ENCODE results near the gene EIPR1.

The EIPR1 gene

DNA sequence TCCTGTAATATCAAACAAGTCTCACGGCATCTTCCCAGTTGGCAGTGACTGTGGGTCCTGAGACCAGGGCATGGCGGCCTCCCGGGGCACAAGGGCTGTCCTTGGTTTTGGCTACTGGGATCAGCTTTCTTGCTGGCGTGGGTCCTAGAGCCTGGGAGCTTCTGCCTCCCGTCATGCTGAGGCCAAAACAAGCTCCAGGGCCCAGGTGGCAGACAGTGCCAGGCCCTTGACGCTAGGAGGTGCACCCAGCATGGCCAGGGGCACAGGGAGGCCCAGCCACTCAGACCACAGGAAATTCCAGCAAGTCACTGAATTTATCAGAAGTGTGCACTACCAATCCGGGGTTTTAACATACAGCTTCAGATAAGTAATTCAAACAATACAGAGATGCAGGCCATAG is 184.7 kb downstream of the EIPR1 start:
- Histone ChIP-seq H3K36me3 (ENCODE audit: low read length) (no peaks in the 10 kb centered on the region), H3K9me2 (replicated peaks; ENCODE audit: insufficient read depth, low read length) (no peaks in the 10 kb centered on the region), H3K9ac (ENCODE audit: low read length) (no peak overlapping the region), H4K20me1 (ENCODE audit: low read depth, low read length) (no peaks in the 10 kb centered on the region), H2AFZ (ENCODE audit: low read depth, low read length, severe bottlenecking) (no peak overlapping the region), H3K4me3 (ENCODE audit: insufficient read depth, low read length, poor library complexity, severe bottlenecking) (no peak overlapping the region), H3K79me2 (ENCODE audit: insufficient read depth, low read length) (no peaks in the 10 kb centered on the region), H3K27me3 (ENCODE audit: low read length) (no peaks in the 10 kb centered on the region), H3K9me3 (ENCODE audit: insufficient read depth, low read length) (no peaks in the 10 kb centered on the region), H3F3A (ENCODE audit: insufficient read depth) (no peaks in the 10 kb centered on the region), H3K27ac (ENCODE audit: low read depth, low read length) (no peak overlapping the region), H3K4me2 (ENCODE audit: low read depth, low read length, poor library complexity, severe bottlenecking) (no peak overlapping the region)
- no peak for TF ChIP-seq EZH2phosphoT487 (conservative IDR thresholded peaks at IDR 0.05; ENCODE audit: low read length)
- TF ChIP-seq, protein P1, sequence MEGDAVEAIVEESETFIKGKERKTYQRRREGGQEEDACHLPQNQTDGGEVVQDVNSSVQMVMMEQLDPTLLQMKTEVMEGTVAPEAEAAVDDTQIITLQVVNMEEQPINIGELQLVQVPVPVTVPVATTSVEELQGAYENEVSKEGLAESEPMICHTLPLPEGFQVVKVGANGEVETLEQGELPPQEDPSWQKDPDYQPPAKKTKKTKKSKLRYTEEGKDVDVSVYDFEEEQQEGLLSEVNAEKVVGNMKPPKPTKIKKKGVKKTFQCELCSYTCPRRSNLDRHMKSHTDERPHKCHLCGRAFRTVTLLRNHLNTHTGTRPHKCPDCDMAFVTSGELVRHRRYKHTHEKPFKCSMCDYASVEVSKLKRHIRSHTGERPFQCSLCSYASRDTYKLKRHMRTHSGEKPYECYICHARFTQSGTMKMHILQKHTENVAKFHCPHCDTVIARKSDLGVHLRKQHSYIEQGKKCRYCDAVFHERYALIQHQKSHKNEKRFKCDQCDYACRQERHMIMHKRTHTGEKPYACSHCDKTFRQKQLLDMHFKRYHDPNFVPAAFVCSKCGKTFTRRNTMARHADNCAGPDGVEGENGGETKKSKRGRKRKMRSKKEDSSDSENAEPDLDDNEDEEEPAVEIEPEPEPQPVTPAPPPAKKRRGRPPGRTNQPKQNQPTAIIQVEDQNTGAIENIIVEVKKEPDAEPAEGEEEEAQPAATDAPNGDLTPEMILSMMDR (IDR thresholded peaks at IDR 0.05; ENCODE audit: insufficient read depth, low read length, poor library complexity, severe bottlenecking), result no peak

DNA sequence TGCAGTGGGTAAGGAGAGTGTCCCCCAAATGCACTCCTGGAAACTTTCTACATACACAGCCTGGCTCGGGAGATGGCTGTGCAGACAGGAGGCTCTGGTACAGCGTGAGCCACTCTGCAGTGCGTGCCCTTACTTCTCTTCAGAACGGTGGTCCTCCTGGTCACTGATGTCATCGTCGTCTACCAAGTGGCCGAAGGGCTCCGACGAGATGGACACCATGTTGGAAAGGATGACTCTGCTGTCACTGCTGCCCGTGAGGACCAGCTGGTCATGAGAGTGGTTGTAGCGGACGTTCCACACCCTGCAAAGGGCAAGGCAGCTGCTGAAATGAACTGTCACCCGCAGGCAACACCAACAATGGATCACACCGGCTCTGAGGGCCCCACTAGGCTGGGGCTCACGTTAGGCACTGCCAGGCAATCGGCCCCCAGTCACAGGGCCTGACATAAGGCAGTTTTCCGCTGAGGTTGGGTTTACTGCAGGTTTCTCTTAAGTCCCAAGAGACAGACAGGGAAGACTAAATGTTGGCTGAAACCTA is 185.3 kb downstream of the EIPR1 start:
- H2AFZ ChIP-seq (ENCODE audit: low read depth, low read length, severe bottlenecking), result no peak overlapping the region
- H3K79me2 ChIP-seq (ENCODE audit: insufficient read depth, low read length), result no peaks in the 10 kb centered on the region
- no peaks in the 10 kb centered on the region for H4K20me1 ChIP-seq (ENCODE audit: low read depth, low read length)
- H3K4me2 ChIP-seq (ENCODE audit: low read depth, low read length, poor library complexity, severe bottlenecking), result no peak overlapping the region
- H3K36me3 ChIP-seq (ENCODE audit: low read length), result no peaks in the 10 kb centered on the region
- no peaks in the 10 kb centered on the region for H3K27me3 ChIP-seq (ENCODE audit: low read length)
- no peak overlapping the region for H3K9ac ChIP-seq (ENCODE audit: low read length)
- no peaks in the 10 kb centered on the region for H3K9me2 ChIP-seq (replicated peaks; ENCODE audit: insufficient read depth, low read length)
- no peaks in the 10 kb centered on the region for H3K9me3 ChIP-seq (ENCODE audit: insufficient read depth, low read length)
- TF ChIP-seq, protein P1 (IDR thresholded peaks at IDR 0.05; ENCODE audit: insufficient read depth, low read length, poor library complexity, severe bottlenecking), result no peak
- no peak for TF ChIP-seq EZH2phosphoT487 (conservative IDR thresholded peaks at IDR 0.05; ENCODE audit: low read length)
- no peak overlapping the region for H3K4me3 ChIP-seq (ENCODE audit: insufficient read depth, low read length, poor library complexity, severe bottlenecking)
- no peak overlapping the region for H3K27ac ChIP-seq (ENCODE audit: low read depth, low read length)
- H3F3A ChIP-seq (ENCODE audit: insufficient read depth), result no peaks in the 10 kb centered on the region

DNA sequence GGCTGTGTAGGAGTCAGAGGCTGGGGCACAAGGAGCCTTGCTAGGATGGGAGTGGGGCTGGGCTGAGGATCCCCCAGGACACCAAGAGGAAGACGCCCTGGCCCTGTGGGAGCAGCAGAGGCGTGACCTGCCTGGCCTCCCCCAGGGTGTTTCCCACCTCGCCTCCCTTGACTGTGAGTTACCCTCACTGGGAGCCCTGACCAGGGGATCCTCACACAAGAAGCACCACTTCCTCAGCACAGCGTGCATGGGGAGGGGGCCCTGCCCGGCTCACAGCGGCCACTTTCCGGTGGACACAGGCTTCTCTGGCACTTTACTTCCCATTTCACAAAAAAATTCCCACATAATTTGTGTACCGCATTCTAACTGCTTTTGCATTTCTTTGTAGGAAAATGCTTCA is 187.7 kb downstream of the EIPR1 start:
- Histone ChIP-seq H3K27ac (ENCODE audit: low read depth, low read length) (no peak overlapping the region), H2AFZ (ENCODE audit: low read depth, low read length, severe bottlenecking) (no peak overlapping the region), H3K79me2 (ENCODE audit: insufficient read depth, low read length) (no peaks in the 10 kb centered on the region), H3K4me2 (ENCODE audit: low read depth, low read length, poor library complexity, severe bottlenecking) (no peak overlapping the region), H3K9me2 (replicated peaks; ENCODE audit: insufficient read depth, low read length) (no peaks in the 10 kb centered on the region), H4K20me1 (ENCODE audit: low read depth, low read length) (no peaks in the 10 kb centered on the region), H3K27me3 (ENCODE audit: low read length) (no peaks in the 10 kb centered on the region), H3F3A (ENCODE audit: insufficient read depth) (no peaks in the 10 kb centered on the region), H3K9me3 (ENCODE audit: insufficient read depth, low read length) (no peaks in the 10 kb centered on the region), H3K4me3 (ENCODE audit: insufficient read depth, low read length, poor library complexity, severe bottlenecking) (no peak overlapping the region), H3K9ac (ENCODE audit: low read length) (no peak overlapping the region), H3K36me3 (ENCODE audit: low read length) (no peaks in the 10 kb centered on the region)
- no peak for TF ChIP-seq EZH2phosphoT487 (conservative IDR thresholded peaks at IDR 0.05; ENCODE audit: low read length)
- TF ChIP-seq, protein P1 (IDR thresholded peaks at IDR 0.05; ENCODE audit: insufficient read depth, low read length, poor library complexity, severe bottlenecking), result no peak
